HuH-7 (cell line): Measurements from ENCODE around the gene TGFBR2.

ENCODE experiments used
- DNase-seq: peaks from one replicate; pipeline ENCODE4 v3.0.0; 2011; ENCODE audit warnings: low spot score

Gene TGFBR2

DNA sequence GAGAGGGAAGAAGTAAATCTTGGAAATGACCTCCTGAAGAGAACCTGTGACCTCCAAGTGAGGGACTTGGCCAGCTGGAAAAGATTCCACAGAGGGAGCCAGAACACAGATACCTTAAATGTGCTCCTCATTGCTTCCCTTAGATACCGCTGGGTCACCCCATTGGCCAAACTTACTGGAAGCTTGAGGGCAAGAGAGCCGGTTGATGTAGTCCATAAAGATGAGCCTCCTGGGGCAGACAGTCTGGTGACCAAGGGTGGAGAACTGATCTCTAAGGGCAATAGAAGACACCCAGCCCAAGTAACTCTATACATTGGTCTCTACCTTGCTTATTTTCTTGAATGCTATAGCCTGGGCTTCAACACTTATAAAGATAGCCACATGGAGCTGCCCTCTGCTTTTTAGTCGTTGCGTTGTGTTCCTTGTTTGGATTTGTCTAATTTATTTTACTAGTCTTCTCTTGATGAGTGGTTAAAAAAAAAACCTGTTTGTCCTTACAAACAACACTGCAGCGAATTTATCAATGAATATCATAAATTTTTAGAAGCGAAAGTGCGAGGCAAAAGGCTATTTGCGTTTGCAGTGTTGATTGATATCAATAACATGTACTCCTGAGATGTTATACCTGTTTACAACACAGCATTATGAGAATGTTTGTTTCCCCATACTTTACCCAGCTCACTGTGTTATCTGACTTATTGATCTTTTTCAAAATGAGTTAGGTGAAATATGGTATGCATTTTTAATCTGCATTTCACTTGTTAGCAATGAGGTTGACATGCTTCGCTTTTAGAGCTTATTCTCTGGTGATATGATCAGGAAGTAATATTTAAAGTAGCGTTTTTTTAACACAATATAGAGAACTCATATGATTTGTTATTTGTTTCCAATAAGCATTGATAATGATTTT is 31.2 kb downstream of the TGFBR2 start:
- DNase-seq: no peak

DNA sequence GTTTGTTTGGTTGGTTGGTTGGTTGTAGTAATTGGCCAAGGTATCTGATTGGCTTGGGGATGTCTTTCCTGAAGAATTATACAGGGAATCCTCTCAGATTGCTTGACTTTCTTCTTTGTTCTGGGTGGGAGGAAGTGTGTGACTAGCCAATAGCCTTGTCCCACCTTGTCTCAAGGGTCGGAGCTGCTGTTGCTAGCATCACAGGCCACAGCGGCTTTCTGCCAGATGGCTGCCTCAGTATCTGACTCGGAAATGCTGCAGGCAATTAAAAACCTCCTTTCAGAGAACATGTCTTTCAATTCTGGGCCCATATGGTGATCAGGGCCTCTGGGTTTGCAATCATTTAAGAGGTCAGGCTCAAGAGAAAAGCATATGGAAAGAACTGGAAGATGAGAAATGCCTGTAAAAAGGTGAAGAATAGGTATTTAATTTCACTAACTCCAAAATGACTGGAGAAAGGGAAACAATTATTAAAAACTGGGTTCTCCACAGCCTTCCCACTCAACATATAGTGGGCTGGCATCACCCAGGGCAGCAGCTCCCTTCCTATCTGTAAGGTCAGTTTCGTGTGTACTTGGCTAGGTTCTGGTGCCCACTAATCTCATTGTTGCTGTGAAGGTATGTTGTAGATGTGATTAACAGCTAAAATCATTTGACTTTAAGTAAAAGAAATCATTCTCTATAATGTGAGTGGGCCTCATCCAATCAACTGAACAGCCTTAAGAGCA is 32.4 kb downstream of the TGFBR2 start:
- no peak for DNase-seq

DNA sequence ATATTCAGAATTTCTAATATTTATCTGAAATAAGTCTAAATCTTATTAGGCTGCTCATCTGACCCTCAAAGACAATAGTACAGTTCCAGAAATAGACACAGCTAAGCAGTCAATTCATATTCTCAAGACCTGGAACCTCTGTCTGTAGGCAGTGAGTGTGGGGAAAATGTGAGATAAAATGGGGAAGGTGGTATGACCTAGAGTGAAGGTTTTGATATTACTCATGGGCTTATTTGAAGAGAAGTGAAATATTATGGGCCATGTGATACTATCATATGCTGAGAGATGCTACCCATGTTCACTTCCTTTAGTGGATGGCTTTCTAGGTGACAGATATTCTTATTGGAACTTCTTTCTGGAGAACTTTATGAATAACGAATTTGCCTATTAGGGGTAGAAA is 33.5 kb downstream of the TGFBR2 start:
- no peak for DNase-seq

DNA sequence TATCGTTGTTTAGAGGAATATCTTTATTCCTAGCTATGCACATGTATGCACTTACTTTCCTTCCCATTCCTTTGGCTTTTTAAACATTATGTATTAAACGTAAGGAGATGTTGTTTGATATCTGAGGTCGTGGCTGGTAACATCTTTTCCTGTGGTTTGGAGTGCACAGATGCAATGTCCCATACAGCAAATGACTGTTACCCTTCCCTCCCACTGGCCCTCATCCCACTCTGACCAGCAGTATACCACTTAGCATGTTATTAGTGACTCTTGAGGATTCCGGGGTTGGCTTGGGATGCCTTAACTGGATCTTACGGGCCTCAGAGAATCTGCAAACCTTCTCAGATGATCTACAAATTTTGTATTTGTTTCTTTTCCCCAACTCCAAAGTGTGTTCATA is 34.5 kb downstream of the TGFBR2 start:
- no peak for DNase-seq

DNA sequence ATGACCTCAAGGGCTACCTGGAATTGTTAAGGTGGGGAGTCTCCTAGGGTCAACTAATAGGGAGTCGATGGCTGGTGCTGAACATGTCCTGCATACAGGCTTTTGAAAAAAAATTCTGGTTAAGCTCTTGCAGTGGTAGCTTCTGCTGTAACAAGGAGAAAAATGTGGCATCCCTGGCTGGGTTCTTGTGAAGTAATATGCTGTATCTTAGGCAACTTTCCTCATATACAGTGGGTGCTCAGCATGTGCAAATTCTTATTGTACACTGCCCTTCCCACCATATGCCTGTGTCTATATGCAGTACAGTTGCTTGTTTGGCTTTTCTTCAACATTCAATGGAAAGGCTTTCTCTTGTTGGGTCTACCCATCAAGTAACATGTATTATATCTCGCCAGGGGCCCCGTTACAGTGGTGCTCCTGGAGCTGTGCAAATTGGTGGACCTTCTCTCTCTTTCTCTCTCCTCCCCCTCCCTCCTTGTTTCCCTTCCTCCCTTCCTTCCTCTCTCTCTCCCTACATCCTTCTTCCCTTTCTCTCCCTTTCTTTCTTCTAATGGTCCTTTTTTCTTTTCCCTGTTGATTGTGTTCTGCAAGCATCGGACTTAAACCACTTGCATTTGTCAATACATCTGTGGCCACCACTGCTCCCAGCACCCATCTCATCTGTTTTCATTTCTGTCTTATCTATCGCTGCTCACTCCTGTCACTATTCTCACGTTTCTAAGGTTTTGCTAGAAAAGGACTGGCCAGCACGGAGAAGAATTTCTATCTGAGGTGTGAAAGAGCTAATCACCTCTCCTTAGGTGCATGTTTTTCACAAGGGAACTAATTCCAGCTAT is 35.2 kb downstream of the TGFBR2 start:
- DNase-seq: no peak

DNA sequence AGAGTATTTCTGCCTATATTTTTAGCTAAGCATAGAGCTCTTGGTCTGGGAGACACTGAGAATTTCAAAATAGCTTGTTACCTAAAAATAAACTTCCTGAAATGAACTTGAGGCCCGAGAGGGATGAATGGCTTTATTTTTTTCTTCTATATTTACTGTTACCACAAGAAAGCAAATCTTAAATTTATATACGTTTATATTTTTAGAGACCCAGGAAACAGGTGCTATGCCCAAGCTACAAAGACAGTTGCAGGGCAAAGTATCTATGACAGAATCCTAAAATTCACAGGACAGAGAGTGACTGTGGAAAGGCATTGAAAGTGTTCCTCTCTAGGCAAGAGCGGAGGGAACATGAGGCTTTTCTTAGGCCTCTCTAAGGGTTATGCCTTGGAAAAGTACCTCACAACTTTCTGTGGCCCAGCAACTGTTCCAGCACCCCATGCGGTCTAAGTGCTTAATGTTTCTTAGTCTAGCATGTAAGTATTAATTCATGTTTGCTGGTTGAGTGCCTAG is 36.5 kb downstream of the TGFBR2 start:
- DNase-seq: no peak

DNA sequence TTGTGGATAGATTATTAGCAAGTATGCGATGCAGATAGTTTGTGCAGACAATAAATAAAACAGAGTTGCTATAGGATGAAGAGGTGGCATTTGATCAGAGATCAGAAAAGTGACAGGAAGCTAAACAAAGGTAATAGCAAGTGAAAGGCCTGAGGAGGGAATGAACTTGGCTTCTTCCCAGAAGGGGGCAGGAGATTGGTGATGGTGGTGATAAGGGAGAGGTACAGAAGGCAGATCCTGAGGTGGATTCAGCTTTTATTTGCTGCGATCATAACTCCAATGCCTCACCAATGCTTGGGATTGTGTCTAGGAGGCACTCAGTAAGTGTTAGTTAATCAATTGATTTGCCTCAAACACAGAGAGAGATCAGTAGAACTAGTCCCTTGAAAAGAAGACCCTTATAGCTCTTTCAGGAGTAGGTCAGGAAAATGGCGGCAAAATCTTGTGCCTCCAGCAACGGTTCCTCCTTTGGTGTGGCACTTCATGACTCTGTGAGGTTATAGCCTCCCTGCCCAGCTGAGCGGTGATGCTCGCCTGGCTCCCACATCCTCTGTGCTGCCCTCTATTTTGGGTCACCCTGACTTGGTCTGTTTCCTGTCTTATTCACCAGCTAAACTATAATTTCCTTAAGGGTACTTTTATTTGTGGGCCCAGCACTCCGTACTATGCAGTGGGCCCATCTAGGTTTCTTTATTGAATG is 37.5 kb downstream of the TGFBR2 start:
- DNase-seq: no peak

DNA sequence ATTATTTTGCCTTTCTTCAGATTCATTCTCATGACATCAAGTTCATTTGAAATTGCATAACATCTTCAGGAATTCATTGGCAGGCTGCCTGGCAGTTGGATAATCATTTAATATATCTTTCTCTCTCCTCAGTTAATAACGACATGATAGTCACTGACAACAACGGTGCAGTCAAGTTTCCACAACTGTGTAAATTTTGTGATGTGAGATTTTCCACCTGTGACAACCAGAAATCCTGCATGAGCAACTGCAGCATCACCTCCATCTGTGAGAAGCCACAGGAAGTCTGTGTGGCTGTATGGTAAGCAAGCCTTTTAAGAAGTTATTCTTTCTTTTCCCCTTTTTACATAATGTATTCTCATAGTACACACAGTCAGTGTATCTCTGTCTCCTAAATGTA is 38.2 kb downstream of the TGFBR2 start:
- DNase-seq: no peak

DNA sequence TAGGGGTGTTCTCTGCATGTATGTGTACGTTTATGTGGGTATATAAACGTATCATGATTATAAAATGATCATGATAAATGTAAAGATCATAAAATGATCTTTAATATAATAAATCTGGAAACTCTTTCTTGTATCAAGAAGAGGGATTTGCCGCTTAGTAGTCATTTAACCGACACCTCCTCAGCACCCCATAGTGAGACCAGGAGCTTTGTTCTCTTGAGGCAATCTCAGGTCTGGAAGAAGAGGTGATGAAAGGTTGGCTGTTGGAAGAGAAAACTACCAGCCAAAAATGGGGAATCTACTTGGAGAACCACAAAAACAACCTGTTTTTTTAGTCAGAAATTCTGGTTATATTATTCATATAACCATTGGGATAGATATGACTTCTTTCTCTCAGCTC is 38.7 kb downstream of the TGFBR2 start:
- no peak for DNase-seq

DNA sequence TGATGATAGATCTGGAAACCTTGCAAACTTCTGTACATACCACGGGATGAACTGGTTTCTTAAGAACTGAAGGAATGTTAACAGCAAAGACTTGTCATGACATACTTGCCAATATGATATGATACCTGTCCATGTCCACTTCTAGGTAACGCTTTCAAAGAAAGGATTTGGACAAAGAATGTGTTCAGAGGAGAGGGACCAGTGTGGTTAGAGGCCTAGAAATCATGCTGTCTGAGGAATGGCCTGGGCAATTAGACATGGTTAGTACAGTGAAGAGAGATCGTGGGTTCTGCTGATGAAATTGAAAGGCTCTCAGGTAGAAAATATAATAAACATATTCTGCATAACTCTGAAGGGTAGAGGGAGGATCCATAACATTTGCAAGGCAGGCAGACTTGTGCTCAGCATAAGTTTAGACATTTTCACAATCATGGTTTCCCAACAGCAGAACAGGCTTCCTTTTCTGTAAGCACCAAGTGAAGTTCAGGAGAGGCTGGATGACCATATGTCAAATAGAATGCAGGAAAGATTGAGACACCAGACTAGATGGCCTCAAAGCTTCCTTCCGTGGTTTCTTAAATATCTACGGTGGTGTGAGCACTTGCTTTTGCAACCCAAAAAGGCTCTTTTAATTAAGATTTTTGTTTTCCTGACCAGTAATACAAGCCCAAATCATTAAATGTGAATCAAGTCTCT is 39.9 kb downstream of the TGFBR2 start:
- DNase-seq: no peak

DNA sequence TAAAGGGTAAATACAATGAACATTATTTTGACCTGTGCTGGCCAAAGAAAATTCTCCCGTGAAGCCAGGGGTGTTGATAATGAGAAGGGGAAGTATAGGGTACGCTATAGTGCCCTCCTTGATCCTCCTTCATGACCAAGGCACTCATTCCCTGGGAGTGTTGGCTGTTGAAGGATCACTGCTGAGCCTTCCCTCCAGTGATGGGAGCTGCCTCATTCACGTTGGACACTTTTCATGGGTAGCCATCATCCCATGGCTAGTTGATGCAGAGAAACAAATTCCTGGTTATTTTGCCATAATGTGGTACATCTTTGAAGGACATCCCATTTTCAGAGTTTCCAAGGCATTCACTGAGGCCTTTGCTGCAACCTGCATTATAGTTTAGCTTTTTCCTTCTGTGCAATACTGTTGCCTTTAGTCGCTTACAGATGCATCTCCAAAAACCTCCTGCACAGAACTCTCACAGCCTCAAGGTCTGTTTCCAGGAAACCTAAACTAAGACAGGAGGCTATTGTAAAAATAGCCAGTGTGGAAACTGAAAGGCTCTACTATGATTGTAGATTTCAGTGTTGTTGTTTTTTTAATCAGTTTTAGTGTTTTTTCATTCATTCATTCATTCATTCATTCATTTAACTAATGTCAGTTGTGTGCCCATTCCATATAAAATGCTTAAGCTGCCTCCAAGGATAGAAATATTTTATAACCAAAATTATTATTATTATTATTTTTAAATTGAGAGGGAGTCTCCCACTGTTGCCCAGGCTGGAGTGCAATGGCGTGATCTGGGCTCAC is 40.8 kb downstream of the TGFBR2 start:
- no peak for DNase-seq

DNA sequence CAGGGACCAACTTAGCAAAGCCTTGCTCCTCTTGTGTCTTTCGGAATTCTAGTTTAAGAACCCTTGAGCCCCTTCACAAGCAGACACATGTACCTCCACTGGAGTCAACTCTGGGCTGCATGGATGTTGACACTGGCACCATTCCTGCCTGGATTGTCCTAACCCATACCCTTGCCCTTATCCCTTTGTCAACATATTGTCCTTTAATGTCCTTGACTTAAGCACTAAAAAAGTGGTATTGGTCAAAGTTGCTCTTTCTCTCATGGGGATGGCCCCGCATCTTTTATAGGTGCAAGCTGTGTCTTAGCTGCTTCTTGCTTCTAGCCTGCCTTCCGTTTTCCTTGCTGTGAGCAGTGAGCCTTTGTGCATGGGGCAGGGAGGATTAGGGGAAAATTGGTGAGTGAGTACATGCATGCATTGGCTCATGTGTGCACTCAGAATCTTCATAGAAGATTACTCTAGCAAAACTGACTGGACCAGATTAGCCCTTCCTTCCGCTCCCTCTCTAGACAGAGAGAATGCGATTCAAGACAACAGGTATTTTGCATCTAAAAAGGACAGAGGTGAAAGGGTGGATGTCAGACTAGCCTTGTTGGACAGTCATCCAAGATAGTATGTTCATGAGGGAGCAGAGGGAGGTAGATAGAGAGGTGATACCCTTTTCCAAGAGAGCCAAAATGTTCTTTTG is 42.4 kb downstream of the TGFBR2 start:
- DNase-seq: no peak

DNA sequence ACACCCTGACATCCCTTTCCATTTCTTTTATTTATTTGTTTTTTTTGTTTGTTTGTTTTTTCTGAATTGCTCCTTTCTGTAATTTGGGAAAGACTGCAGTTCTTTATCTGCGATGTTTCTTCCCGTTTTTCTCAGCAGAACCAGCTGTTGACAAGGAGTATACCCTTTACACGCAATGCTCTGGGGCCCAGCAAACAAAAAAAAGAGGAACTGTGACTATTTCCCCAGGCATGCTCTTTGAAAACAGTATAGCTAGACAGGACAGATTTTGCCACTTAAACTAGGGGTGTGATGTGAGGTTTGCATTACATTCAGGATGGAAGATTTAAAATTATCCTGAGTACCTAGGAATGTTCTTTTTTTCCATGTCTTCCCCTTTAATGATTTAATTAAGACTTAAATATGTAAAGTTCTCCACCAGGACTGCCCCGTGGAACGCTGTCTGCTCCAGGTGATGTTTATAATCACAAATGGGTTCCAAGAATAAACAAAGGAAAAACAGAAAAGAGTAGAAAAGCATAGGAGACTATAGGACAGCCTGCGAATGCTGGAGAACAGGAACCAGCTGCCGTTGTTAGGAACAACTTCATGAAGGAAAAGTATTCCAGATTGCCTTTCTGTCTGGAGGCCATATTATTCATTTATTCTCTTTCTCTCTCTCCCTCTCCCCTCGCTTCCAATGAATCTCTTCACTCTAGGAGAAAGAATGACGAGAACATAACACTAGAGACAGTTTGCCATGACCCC is 43.3 kb downstream of the TGFBR2 start:
- DNase-seq: no peak

DNA sequence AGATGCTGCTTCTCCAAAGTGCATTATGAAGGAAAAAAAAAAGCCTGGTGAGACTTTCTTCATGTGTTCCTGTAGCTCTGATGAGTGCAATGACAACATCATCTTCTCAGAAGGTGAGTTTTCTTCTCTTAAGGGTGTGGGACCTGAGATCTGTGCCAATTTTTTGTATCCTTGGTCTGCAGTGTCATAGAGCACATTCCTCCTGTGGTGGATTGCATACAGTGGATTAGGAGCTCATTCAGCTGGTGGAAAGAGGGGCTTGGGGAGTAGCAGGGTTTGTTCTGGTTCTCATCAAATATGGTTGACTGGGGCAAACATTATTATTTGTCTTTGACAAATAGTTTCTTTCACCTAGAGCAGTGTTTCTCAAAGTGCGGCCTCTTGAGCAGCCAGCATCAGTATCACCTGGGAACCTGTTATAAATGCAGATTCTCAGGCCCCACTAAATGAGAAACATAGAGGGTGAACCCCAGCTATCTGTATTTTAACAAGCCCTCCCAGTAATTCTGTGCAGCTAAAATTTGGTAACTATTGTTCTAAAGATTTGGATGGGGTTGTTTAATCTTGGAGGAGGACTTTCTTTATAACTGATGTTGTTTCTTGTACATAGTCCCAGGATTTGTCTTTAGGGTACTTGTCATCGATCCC is 44.1 kb downstream of the TGFBR2 start:
- no peak for DNase-seq

DNA sequence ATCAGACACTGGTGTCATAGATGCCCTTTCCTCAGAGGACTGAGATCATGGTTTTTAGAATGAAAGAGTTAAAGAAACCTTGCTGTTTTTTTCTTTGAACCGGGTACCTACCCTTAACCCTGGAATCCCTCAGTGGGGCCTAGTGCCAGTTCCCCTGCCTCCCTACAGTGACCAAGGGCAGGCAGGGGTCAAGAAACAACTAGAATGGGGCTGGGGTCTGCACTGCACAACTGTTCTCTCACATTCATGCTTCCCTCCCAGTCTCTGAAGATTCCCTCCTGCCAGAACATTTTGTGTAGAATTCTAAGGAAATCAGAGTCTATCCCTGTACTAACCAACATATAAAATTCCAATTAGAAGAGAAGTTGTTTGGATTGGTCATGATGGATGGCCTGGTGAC is 47.9 kb downstream of the TGFBR2 start:
- DNase-seq: no peak

DNA sequence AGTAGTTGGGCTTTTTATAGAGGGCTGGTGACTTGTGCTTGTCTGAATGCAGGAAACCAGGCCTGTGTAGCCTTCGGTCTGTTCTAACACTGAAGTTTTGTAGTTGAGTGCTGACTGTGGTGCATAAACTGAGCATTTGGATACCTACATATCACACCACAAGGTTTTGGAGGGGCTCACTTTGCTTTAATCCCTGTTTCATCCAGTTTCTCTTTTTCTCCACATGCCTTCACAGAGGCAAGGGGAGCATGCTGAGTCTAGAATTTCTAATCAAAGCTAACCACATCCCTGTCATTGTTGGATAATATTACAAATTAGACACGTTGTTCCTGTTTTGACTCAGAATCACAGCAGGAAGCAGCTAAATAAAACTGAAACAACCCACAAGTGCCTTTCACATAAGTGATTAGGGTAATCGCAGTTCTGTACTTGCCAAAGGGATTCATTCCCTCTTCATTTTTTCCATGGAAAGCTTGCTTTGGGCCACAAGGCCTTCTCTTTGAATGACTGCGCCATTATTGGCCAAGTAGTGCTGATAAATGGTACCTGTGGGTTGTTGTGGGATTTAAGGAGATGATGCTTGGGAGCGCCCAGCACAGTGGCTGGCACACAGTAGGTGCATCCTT is 48.9 kb downstream of the TGFBR2 start:
- no peak for DNase-seq

DNA sequence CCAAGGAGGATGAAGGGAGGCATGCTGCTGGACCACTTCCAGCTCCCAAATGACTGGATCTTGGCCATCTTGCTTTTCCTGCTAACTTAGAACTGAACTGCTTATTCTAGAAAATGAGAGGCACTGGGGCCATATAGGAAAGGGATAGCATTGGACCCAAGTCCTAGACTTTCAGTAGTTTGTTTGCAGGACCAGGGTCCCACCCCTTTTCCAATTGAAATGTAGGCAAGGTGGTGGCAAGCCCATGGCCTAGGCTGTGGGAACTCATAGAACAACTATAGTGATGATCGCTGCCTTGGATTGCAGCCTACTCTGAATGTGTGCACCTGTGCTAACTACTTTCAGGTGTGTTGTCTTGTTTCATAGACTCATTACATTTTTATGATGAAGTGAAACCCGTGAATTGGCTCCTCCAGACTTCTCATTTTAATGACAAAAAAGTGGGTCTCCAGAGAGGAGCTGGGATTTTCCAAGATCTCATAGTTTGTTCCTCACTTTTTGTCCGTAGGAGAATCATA is 50.3 kb downstream of the TGFBR2 start:
- DNase-seq: no peak

DNA sequence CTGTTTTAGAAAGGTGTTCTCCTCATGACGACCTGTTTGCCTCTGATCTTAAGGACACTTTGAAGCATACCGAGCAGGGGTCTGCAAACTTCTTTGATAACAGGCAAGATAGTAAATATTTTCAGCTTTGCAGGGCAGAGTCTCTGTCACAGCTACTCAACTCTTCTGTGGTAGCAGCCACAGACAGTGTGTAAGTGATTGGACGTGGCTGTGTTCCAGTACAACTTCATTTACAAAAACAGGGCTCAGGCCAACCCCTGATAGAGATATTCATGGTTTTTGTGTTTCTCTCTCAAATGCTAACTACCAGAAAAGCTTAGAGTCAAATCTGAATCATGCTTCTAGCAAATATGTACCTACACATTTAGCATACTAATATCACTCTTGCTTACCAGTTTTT is 51.5 kb downstream of the TGFBR2 start:
- DNase-seq: no peak
